GM23338 (cell line): ENCODE data around the gene TTC31. TPM values are rescaled to one million over a fixed set of nuclear protein-coding genes. Genes with fewer than 3 reads are reported as not detected.

ENCODE experiments used
- ATAC-seq: fragments of 200-7000 bp; cut with Tn5 transposase; 3 replicates; pipeline ENCODE4 v1.9.1; 2020
- DNase-seq: peaks from one replicate; pipeline ENCODE4 v3.0.0-alpha.2; 2015; ENCODE audit warnings: low spot score
- H2AFZ ChIP-seq: fragments of 200-600 bp; sonication (generic); 2 replicates; pipeline ENCODE4 v1.8.0; 2016; ENCODE audit warnings: antibody characterized with exemption, mild to moderate bottlenecking, moderate library complexity
- H3F3A ChIP-seq: fragments of 200-600 bp; sonication (generic); replicated peaks from 2 replicates; pipeline ENCODE4 v1.8.0; 2017; ENCODE audit warnings: antibody characterized with exemption, mixed run types, low read depth
- H3K27ac ChIP-seq: fragments of 200-600 bp; sonication (generic); 2 replicates; pipeline ENCODE4 v1.6.1; 2016; ENCODE audit warnings: low read depth
- H3K27me3 ChIP-seq: fragments of 200-600 bp; sonication (generic); 2 replicates; pipeline ENCODE4 v1.8.0; 2016; ENCODE audit warnings: mild to moderate bottlenecking, mixed run types, moderate library complexity; ENCODE audit not compliant: insufficient read depth
- H3K36me3 ChIP-seq: fragments of 200-600 bp; sonication (generic); 2 replicates; pipeline ENCODE4 v1.8.0; 2016; ENCODE audit warnings: mild to moderate bottlenecking; ENCODE audit not compliant: insufficient read depth
- H3K4me1 ChIP-seq: fragments of 200-600 bp; sonication (generic); 2 replicates; pipeline ENCODE4 v1.8.0; 2016; ENCODE audit warnings: mild to moderate bottlenecking, moderate library complexity; ENCODE audit not compliant: insufficient read depth
- H3K4me2 ChIP-seq: fragments of 200-600 bp; sonication (generic); 2 replicates; pipeline ENCODE4 v1.7.1; 2017; ENCODE audit warnings: mixed run types
- H3K4me3 ChIP-seq: fragments of 200-600 bp; sonication (generic); 2 replicates; pipeline ENCODE4 v1.6.1; 2016; ENCODE audit warnings: mixed run types
- H3K79me2 ChIP-seq: fragments of 200-600 bp; sonication (generic); replicated peaks from 2 replicates; pipeline ENCODE4 v1.8.0; 2017; ENCODE audit warnings: mild to moderate bottlenecking; ENCODE audit not compliant: insufficient read depth
- H3K9me2 ChIP-seq: fragments of 200-600 bp; sonication (generic); 2 replicates; pipeline ENCODE4 v1.8.0; 2017; ENCODE audit not compliant: insufficient read depth
- H4K20me1 ChIP-seq: fragments of 200-600 bp; sonication (generic); replicated peaks from 2 replicates; pipeline ENCODE4 v1.8.0; 2017; ENCODE audit warnings: mild to moderate bottlenecking; ENCODE audit not compliant: insufficient read depth
- H3K27ac Mint-ChIP-seq: 2 replicates; pipeline ENCODE4 v1.8.0; 2020; ENCODE audit warnings: inconsistent platforms, mild to moderate bottlenecking, moderate library complexity, mixed read lengths
- H3K27me3 Mint-ChIP-seq: 3 replicates; pipeline ENCODE4 v1.8.0; 2022; ENCODE audit warnings: low read depth, mild to moderate bottlenecking, moderate library complexity, mixed read lengths, inconsistent platforms; ENCODE audit not compliant: insufficient read depth, poor library complexity
- H3K36me3 Mint-ChIP-seq: 3 replicates; pipeline ENCODE4 v1.8.0; 2021; ENCODE audit warnings: low read depth, mild to moderate bottlenecking, inconsistent platforms, moderate library complexity, mixed read lengths
- H3K4me1 Mint-ChIP-seq: 3 replicates; pipeline ENCODE4 v1.8.0; 2020; ENCODE audit warnings: mild to moderate bottlenecking, inconsistent platforms, mixed read lengths
- H3K4me3 Mint-ChIP-seq: 3 replicates; pipeline ENCODE4 v1.8.0; 2021; ENCODE audit warnings: moderate library complexity, mild to moderate bottlenecking, inconsistent platforms, mixed read lengths
- H3K9me3 Mint-ChIP-seq: 3 replicates; pipeline ENCODE4 v1.8.0; 2020; ENCODE audit warnings: moderate library complexity, mild to moderate bottlenecking, inconsistent platforms, mixed read lengths
- CREB1 ChIP-seq: fragments of 250-450 bp; sonication (Bioruptor Pico); IDR thresholded peaks from 2 replicates; pipeline ENCODE4 v1.5.0; 2020; ENCODE audit warnings: low read depth, mild to moderate bottlenecking, moderate library complexity
- EZH2 ChIP-seq: fragments of 200-600 bp; sonication (generic); IDR thresholded peaks from one replicate; pipeline ENCODE4 v1.8.0; 2017; ENCODE audit warnings: antibody characterized with exemption, mild to moderate bottlenecking, low read depth; ENCODE audit not compliant: unreplicated experiment
- EZH2phosphoT487 ChIP-seq: fragments of 200-600 bp; sonication (generic); IDR thresholded peaks from one replicate; pipeline ENCODE4 v1.8.1; 2018; ENCODE audit warnings: antibody characterized with exemption; ENCODE audit not compliant: unreplicated experiment
- POLR2AphosphoS5 ChIP-seq: IDR thresholded peaks from 2 replicates; pipeline ENCODE4 v1.6.1; 2016; ENCODE audit warnings: antibody characterized with exemption, low read depth
- REST ChIP-seq: IDR thresholded peaks from one replicate; pipeline ENCODE4 v1.6.1; 2018; ENCODE audit warnings: antibody characterized with exemption; ENCODE audit not compliant: unreplicated experiment
- STAT1 ChIP-seq: IDR thresholded peaks from one replicate; pipeline ENCODE4 v1.6.1; 2016; ENCODE audit warnings: antibody characterized with exemption; ENCODE audit not compliant: unreplicated experiment
- polyA plus RNA-seq: library from polyadenylated mRNA; unstranded; fragments of >200 nt; fragmentation: Nextera tagmentation; extraction: Ambion mirVana; gene quantifications from 2 replicates; pipeline ENCODE4 v1.2.1, GENCODE V29; 2016
- total RNA-seq: library from RNA; depleted of rRNA; stranded (reverse); fragments of >200 nt; shearing (Covaris generic); gene quantifications from 2 replicates; pipeline ENCODE4 v1.2.3, GENCODE V29; 2014
- TF ChIP-seq, protein P1 (sequence below): fragments of 250-450 bp; sonication (Bioruptor Pico); IDR thresholded peaks from 2 replicates; pipeline ENCODE4 v1.5.0; 2020; ENCODE audit warnings: mild to moderate bottlenecking, moderate library complexity

The TTC31 gene
- total and polyA plus RNA-seq, 2 experiments from 2014 or later: 15.8 to 29.2 TPM

DNA sequence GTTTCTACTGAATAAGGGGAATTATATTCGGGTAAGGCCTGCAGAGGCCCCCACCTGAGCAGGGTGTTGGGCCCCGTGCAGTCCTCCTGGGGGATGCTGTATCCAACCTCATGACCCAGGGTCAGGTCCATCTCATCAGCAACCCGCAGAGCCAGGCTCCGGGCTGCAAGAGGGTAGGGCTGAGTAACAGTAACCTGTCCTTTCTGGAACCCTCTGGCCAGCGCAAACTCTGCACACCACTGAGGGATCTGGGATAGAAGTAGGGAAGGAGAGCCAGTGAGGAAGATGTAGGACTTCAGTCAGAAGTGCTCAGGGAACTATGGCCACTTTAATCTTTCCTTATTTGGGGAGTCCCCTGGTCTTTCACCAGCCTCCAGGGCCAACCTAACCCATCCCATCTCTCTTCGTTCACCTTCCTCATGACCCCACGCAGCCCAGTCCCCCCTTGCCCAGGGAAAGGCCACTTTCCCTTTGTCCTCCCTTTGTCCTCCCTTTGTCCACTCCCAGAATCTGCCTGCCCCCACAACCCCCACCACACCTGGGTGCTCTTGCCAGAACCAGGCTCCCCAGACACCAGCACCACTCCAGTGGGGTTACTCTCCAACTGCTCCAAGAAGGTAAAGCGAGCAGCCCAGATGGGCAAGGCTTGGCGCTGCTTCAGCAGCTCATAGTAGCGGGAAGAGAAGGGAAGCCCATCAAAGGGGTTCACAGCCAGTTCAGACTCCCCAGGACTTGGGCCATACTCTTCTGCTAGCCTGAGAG is 42.3 kb downstream of the TTC31 start:
- no peaks in the 10 kb centered on the region for H3K9me2 ChIP-seq
- Mint-ChIP-seq H3K9me3 (no peaks in the 10 kb centered on the region), H3K4me3 (no peak overlapping the region), H3K27ac (no peak overlapping the region), H3K4me1 (peaks cover 14% of the 10 kb centered on the region), H3K36me3 (peaks cover 32% of the 10 kb centered on the region), H3K27me3 (peaks cover 33% of the 10 kb centered on the region)
- no peak for DNase-seq
- peaks cover 11% of the 10 kb centered on the region for H3K36me3 ChIP-seq
- H3F3A ChIP-seq: 0 out of 2 replicates have a peak, but pooled peaks cover 10% of the 10 kb centered on the region
- ATAC-seq: no peak
- H3K27me3 ChIP-seq: peaks cover 30% of the 10 kb centered on the region
- H3K27ac ChIP-seq: no peak overlapping the region
- no peak overlapping the region for H3K4me3 ChIP-seq
- peaks cover 18% of the 10 kb centered on the region for H3K79me2 ChIP-seq
- no peak overlapping the region for H2AFZ ChIP-seq
- peaks cover 7% of the 10 kb centered on the region; the same call in 1 of the 2 replicates for H3K4me1 ChIP-seq
- peaks cover 9% of the 10 kb centered on the region; the same call in 1 of the 2 replicates for H4K20me1 ChIP-seq
- TF ChIP-seq REST: no peak
- no peak for TF ChIP-seq STAT1
- no peak overlapping the region for H3K4me2 ChIP-seq

DNA sequence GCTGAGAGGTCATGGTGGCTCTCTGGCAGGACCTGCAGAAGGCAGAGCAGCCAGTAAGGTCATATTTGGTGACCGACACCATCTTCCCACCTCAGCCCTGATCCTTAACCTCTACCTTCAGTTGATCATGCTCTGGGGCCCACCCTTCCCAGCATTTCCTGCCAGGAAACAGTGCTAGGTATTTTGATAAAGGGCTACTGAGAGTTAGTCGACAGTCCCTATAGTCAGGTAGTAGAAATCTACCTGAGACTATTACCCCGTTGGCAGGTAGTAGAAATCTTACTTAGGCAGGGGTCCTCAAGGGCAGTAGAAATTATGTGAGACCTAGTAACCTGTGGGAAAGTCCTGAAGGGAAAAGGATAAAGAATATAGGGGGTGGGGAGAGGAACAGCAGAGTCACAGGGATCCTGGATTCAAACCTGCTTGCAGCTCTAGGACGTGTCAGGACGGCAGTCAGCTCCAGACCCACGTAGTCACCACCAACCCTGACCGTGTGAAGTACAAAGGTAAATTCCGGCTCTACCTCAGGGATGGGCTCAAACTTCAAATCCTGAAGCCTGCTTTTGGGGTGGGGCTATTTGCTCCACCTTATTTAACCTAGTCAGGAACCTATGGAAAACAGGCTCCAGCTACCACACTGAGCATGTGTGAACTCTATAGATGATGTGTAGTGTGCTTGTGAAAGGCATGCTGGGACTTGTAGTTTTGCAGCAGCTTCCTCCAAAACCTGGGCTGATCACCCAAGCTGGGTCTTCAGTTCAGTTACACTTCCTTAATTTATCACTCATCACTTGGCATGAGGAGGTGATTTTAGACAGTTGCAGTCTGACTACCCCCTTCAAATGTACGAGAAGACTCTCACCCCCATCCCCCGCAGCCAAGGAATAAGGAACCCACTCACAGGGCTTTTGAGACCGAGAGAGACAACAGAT is 43.1 kb downstream of the TTC31 start, which contains the start of gene DQX1:
Gene DQX1 (minus strand): TSS at position 515 of the 932 bp plus-strand sequence. CDS start 502 bp downstream, at position 13.
- Histone ChIP-seq H3K4me2 (no peak within 1 kb of the TSS), H3K27me3 (peaks cover 22% of the 10 kb centered on the region), H3K4me1 (peaks cover 7% of the 10 kb centered on the region; the same call in 1 of the 2 replicates), H3K27ac (no peak within 1 kb of the TSS), H2AFZ (no peak within 1 kb of the TSS), H3F3A (0 out of 2 replicates have a peak, but pooled peaks cover 12% of the 10 kb centered on the region), H3K4me3 (no peak within 1 kb of the TSS), H3K36me3 (peaks cover 11% of the 10 kb centered on the region), H3K9me2 (no peaks in the 10 kb centered on the region), H3K79me2 (peaks cover 18% of the 10 kb centered on the region), H4K20me1 (peaks cover 9% of the 10 kb centered on the region; the same call in 1 of the 2 replicates)
- DNase-seq (peak; percentile 85), ATAC-seq (peak; percentile 9)
- peaks cover 33% of the 10 kb centered on the region for H3K27me3 Mint-ChIP-seq
- H3K9me3 Mint-ChIP-seq: no peaks in the 10 kb centered on the region
- H3K27ac Mint-ChIP-seq: no peak within 1 kb of the TSS
- peaks cover 17% of the 10 kb centered on the region for H3K4me1 Mint-ChIP-seq
- H3K4me3 Mint-ChIP-seq: peak within 1 kb of the TSS; percentile 50; the same call in 2 of the 3 replicates
- H3K36me3 Mint-ChIP-seq: peaks cover 34% of the 10 kb centered on the region
- TF ChIP-seq, protein P1, sequence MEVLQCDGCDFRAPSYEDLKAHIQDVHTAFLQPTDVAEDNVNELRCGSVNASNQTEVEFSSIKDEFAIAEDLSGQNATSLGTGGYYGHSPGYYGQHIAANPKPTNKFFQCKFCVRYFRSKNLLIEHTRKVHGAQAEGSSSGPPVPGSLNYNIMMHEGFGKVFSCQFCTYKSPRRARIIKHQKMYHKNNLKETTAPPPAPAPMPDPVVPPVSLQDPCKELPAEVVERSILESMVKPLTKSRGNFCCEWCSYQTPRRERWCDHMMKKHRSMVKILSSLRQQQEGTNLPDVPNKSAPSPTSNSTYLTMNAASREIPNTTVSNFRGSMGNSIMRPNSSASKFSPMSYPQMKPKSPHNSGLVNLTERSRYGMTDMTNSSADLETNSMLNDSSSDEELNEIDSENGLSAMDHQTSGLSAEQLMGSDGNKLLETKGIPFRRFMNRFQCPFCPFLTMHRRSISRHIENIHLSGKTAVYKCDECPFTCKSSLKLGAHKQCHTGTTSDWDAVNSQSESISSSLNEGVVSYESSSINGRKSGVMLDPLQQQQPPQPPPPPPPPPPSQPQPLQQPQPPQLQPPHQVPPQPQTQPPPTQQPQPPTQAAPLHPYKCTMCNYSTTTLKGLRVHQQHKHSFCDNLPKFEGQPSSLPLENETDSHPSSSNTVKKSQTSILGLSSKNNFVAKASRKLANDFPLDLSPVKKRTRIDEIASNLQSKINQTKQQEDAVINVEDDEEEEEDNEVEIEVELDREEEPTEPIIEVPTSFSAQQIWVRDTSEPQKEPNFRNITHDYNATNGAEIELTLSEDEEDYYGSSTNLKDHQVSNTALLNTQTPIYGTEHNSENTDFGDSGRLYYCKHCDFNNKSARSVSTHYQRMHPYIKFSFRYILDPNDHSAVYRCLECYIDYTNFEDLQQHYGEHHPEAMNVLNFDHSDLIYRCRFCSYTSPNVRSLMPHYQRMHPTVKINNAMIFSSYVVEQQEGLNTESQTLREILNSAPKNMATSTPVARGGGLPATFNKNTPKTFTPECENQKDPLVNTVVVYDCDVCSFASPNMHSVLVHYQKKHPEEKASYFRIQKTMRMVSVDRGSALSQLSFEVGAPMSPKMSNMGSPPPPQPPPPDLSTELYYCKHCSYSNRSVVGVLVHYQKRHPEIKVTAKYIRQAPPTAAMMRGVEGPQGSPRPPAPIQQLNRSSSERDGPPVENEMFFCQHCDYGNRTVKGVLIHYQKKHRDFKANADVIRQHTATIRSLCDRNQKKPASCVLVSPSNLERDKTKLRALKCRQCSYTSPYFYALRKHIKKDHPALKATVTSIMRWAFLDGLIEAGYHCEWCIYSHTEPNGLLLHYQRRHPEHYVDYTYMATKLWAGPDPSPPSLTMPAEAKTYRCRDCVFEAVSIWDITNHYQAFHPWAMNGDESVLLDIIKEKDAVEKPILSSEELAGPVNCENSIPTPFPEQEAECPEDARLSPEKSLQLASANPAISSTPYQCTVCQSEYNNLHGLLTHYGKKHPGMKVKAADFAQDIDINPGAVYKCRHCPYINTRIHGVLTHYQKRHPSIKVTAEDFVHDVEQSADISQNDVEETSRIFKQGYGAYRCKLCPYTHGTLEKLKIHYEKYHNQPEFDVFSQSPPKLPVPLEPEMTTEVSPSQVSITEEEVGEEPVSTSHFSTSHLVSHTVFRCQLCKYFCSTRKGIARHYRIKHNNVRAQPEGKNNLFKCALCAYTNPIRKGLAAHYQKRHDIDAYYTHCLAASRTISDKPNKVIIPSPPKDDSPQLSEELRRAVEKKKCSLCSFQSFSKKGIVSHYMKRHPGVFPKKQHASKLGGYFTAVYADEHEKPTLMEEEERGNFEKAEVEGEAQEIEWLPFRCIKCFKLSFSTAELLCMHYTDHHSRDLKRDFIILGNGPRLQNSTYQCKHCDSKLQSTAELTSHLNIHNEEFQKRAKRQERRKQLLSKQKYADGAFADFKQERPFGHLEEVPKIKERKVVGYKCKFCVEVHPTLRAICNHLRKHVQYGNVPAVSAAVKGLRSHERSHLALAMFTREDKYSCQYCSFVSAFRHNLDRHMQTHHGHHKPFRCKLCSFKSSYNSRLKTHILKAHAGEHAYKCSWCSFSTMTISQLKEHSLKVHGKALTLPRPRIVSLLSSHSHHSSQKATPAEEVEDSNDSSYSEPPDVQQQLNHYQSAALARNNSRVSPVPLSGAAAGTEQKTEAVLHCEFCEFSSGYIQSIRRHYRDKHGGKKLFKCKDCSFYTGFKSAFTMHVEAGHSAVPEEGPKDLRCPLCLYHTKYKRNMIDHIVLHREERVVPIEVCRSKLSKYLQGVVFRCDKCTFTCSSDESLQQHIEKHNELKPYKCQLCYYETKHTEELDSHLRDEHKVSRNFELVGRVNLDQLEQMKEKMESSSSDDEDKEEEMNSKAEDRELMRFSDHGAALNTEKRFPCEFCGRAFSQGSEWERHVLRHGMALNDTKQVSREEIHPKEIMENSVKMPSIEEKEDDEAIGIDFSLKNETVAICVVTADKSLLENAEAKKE (CRISPR knock-in tag): no peak
- no peak for TF ChIP-seq POLR2AphosphoS5
- no peak for TF ChIP-seq EZH2
- no peak for TF ChIP-seq EZH2phosphoT487
- TF ChIP-seq CREB1 (CRISPR knock-in tag): peak; percentile 60
